Measurements from ENCODE around the gene HNRNPUL1.

Gene HNRNPUL1

DNA sequence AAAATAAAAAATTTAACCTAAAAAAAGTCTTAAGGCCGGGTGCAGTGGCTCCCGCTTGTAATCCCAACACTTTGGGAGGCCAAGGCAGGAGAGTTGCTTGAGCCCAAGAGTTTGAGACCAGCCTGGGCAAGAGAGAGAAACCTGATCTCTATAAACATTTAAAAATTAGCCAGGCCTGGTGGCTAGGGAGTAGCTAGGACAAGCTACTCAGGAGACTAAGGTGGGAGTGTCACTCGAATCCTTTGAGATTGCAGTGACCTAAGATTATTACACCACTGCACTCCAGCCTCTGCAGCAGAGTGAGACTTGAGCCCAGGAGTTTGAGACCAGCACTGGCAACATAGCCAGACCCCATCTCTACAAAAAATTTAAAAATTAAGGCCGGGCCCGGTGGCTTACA, 46.9 kb downstream of the HNRNPUL1 start:
- peak overlapping the region; percentile 97 to 98 for H3K27ac Mint-ChIP-seq
- no peaks in the 10 kb centered on the region for H3K27me3 Mint-ChIP-seq
- peaks cover 64 to 66% of the 10 kb centered on the region in 2 donors for H3K4me1 Mint-ChIP-seq (ENCODE audit: low read depth in 2 of 2)
- no peaks in the 10 kb centered on the region for H3K9me3 Mint-ChIP-seq
- DNase-seq (no peak), ATAC-seq (replicated peaks) (no peak)
- peaks cover 100% of the 10 kb centered on the region for H3K36me3 Mint-ChIP-seq (ENCODE audit: insufficient read depth)
- peak overlapping the region; percentile 83 to 100 for H3K4me3 Mint-ChIP-seq

DNA sequence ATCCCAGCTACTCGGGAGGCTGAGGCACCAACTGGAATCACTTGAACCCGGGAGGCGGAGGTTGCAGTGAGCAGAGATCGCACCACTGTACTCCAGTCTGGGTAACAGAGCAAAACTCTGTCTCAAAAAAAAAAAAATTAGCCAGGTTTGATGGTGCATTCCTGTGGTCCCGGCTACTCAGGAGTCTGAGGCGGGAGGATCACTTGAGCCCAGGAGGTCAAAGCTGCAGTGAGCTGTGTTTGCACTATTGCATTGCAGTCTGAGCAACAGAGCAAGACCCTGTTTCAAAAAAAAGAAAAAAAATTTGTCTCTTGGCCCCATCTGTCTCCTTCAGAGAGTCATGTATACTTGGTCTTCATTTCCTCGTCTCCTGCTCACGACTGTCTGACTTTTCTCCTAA, 47.4 kb downstream of the HNRNPUL1 start:
- H3K27ac Mint-ChIP-seq = peak overlapping the region; percentile 97 to 98
- H3K4me1 Mint-ChIP-seq (ENCODE audit: low read depth in 2 of 2) = peaks cover 64% of the 10 kb centered on the region in 2 donors
- no peak for DNase-seq
- H3K4me3 Mint-ChIP-seq = peak overlapping the region; percentile 83 to 100
- no peaks in the 10 kb centered on the region for H3K9me3 Mint-ChIP-seq
- H3K27me3 Mint-ChIP-seq = no peaks in the 10 kb centered on the region
- peaks cover 100% of the 10 kb centered on the region for H3K36me3 Mint-ChIP-seq (ENCODE audit: insufficient read depth)
- no peak for ATAC-seq (replicated peaks)

DNA sequence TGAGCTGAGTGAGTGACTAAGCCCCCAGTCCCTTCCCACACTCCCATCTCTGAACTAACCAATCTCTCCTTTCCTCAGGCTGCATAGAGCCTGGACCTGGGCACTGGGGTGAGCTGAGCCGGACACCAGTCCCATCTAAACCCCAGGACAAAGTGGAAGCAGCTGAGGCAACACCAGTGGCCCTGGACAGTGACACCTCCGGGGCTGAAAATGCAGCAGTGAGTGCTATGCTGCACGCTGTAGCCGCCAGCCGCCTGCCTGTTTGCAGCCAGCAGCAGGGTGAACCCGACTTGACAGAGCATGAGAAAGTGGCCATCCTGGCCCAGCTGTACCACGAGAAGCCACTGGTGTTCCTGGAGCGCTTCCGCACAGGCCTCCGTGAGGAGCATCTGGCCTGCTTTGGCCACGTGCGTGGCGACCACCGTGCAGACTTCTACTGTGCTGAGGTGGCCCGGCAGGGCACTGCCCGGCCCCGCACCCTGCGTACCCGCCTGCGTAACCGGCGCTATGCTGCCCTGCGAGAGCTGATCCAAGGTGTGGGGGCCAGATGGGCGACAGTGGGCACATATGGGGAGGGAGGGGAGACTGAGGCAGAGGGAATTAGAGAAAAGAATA, 52.2 kb downstream of the HNRNPUL1 start:
- Mint-ChIP-seq H3K4me3 (peak overlapping the region; percentile 17 to 47), H3K36me3 (ENCODE audit: insufficient read depth) (peaks cover 100% of the 10 kb centered on the region), H3K9me3 (no peaks in the 10 kb centered on the region), H3K4me1 (ENCODE audit: low read depth in 2 of 2) (peaks cover 36 to 50% of the 10 kb centered on the region in 2 donors), H3K27ac (peak overlapping the region in 1 of 2 donors; percentile 98), H3K27me3 (no peaks in the 10 kb centered on the region)
- no peak for ATAC-seq (replicated peaks)
- no peak for DNase-seq

DNA sequence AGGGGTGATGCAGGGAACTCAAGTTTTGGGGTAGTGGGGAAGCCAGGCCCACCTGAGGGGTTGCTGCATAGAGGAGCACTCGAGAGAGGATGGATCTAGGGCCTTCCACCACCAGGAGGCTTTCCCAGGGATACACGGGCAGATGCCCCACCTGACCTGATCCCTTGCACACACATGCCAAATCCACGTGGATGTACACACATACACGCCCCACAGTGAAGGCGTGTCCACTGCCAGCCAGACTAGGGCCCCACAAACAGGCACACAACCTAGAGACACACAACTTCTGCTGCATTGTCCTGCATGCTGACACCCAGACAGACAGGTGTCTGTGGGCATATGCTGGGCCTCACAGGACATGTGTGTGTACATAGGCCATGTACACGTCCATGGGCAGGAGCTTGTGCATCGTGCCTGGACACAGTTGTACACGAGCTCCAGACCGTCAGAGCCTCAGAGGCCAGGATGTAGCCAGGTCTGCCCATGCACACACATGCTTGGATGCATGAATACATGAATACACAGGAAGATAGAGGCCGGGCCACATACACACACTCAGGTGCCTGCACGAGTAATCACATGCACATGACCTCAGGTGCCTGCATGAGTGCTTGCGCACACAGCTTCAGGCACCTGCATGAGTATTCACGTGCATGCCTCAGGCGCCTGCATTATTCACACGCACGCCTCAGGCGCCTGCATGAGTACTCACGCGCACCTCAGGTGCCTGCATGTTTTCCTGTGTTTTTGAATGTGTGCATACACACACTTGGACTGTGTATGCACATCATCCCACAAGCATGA, 54.7 kb downstream of the HNRNPUL1 start:
- ATAC-seq (replicated peaks) = peak; percentile 9
- H3K4me1 Mint-ChIP-seq (ENCODE audit: low read depth in 2 of 2) = peaks cover 32 to 47% of the 10 kb centered on the region in 2 donors
- H3K4me3 Mint-ChIP-seq = peak overlapping the region; percentile 27 to 42
- peak overlapping the region; percentile 54 to 98 for H3K27ac Mint-ChIP-seq
- no peak for DNase-seq
- H3K9me3 Mint-ChIP-seq = no peaks in the 10 kb centered on the region
- H3K36me3 Mint-ChIP-seq (ENCODE audit: insufficient read depth) = peaks cover 100% of the 10 kb centered on the region
- no peaks in the 10 kb centered on the region for H3K27me3 Mint-ChIP-seq

DNA sequence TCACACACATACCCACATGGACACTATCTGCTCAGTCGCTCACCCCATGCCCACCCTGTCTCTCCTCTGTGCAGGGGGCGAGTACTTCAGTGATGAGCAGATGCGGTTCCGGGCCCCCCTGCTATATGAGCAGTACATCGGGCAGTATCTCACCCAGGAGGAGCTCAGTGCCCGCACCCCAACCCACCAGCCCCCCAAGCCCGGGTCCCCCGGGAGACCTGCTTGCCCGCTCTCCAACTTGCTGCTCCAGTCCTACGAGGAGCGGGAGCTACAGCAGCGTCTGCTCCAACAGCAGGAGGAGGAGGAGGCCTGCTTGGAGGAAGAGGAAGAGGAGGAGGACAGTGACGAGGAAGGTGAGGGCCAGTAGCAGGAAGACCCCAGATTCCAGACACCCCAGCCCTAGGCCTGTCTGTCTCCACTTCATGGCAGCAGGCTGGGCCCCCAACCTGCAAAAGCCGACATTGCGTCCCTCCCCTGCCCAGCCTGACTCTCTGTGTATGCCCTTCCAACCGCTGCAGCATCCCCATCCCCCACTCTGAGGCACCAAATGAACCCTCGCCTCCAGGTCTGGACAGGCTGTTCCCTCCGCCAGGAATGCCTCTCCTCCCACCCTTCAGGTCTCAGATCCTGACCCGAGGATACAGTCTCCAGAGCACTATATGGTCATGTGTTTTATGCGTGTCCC, 55.5 kb downstream of the HNRNPUL1 start:
- no peaks in the 10 kb centered on the region for H3K9me3 Mint-ChIP-seq
- peaks cover 100% of the 10 kb centered on the region for H3K36me3 Mint-ChIP-seq (ENCODE audit: insufficient read depth)
- no peaks in the 10 kb centered on the region for H3K27me3 Mint-ChIP-seq
- H3K27ac Mint-ChIP-seq = peak overlapping the region; percentile 54 to 98
- peaks cover 33 to 54% of the 10 kb centered on the region in 2 donors for H3K4me1 Mint-ChIP-seq (ENCODE audit: low read depth in 2 of 2)
- ATAC-seq (replicated peaks) (peak; percentile 5), DNase-seq (no peak)
- peak overlapping the region in 1 of 2 donors; percentile 42 for H3K4me3 Mint-ChIP-seq

DNA sequence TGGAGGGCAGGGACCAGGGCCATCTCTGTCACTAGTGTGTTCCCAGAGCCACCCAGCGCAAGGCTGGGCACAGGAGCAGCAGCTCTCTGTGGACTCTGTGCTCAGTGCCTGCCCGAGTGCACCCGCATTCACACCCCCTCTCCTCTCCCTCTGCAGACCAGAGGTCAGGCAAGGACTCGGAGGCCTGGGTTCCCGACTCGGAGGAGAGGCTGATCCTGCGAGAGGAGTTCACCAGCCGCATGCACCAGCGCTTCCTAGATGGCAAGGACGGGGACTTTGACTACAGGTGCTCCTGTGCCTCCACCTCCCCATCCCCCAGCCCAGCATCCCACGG, 56.0 kb downstream of the HNRNPUL1 start:
- ATAC-seq (replicated peaks) (no peak), DNase-seq (no peak)
- H3K27ac Mint-ChIP-seq = peak overlapping the region; percentile 54 to 98
- peak overlapping the region in 1 of 2 donors; percentile 42 for H3K4me3 Mint-ChIP-seq
- peaks cover 100% of the 10 kb centered on the region for H3K36me3 Mint-ChIP-seq (ENCODE audit: insufficient read depth)
- peaks cover 38 to 58% of the 10 kb centered on the region in 2 donors for H3K4me1 Mint-ChIP-seq (ENCODE audit: low read depth in 2 of 2)
- no peaks in the 10 kb centered on the region for H3K27me3 Mint-ChIP-seq
- no peaks in the 10 kb centered on the region for H3K9me3 Mint-ChIP-seq

DNA sequence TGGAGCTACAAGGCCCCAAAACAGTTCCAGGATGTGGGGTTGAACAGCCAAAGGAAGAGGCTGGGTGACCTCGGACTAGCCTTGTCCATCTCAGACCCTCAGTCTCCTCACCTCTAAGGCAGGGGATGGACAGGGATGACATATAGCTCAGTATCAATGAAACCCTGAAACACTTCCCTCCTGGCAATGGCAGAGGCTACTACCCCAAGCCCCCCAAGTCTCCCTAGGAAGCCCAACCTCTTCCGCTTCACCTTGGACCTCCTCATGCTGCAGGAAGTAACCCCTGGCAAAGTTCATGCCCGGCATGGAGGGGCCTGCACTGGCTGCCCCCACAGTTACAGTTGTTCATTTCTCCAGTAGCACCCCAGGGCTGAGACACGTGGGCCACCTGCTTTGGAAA, 56.4 kb downstream of the HNRNPUL1 start:
- Mint-ChIP-seq H3K27me3 (no peaks in the 10 kb centered on the region), H3K27ac (peak overlapping the region in 1 of 2 donors; percentile 98), H3K4me1 (ENCODE audit: low read depth in 2 of 2) (peaks cover 42 to 62% of the 10 kb centered on the region in 2 donors), H3K4me3 (peak overlapping the region in 1 of 2 donors; percentile 46), H3K36me3 (ENCODE audit: insufficient read depth) (peaks cover 100% of the 10 kb centered on the region), H3K9me3 (no peaks in the 10 kb centered on the region)
- DNase-seq (no peak), ATAC-seq (replicated peaks) (no peak)

DNA sequence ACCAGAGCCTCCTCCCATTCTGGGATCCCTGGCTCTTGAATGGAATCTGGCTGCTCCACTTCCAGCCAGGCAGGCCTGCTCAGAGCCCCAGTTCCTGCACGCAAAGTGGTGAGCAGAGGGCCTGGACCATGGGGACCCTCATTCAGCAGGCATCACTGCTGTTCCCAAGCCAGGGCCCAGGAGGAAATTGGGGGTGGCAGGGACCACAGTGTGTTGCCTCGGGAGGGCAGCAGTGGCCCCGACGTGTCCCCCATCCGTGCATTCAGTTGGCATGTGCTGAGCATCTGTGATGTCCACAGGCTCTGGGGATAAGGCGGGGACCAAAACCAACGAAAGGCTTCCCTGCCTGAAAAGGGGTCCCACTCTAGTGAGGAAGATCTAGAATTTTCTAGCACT, 57.0 kb downstream of the HNRNPUL1 start:
- DNase-seq = no peak
- Mint-ChIP-seq H3K4me1 (ENCODE audit: low read depth in 2 of 2) (peaks cover 42 to 61% of the 10 kb centered on the region in 2 donors), H3K27me3 (no peaks in the 10 kb centered on the region), H3K36me3 (ENCODE audit: insufficient read depth) (peaks cover 100% of the 10 kb centered on the region), H3K9me3 (no peaks in the 10 kb centered on the region), H3K4me3 (peak overlapping the region in 1 of 2 donors; percentile 49), H3K27ac (peak overlapping the region in 1 of 2 donors; percentile 98)
- ATAC-seq (replicated peaks) = no peak

DNA sequence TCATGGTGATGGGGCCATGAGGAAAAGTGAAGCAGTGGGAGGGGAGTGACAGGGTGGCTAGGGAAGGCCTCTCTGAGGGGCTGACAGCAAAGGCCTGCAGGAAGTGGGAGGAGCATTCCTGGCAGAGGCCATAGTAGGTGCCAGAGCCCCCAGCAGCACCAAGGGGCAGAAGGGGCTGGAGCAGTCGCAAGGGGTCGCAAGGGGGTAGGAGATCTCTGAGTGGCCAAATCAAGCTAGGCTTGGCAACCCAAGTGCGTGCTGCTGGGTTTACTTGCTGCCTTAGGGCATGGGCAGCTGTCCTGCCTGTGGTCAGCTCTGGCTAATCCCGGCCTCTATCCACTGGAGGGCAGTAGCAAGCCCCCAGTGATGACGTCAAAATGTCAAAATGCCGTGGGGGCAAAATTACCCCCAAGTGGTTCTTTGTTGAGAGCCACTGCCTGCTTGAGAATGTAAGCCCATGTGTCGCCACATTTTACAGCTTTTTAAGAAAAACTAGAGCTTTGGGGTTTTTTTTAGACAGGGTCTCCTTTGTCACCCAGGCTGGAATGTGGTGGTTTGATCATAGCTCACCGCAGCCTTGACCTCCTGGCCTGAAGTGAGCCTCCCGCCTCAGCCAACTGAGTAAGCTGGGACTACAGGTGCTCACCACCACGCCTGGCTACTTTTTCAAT, 57.6 kb downstream of the HNRNPUL1 start:
- peak overlapping the region in 1 of 2 donors; percentile 98 for H3K27ac Mint-ChIP-seq
- peaks cover 100% of the 10 kb centered on the region for H3K36me3 Mint-ChIP-seq (ENCODE audit: insufficient read depth)
- DNase-seq (no peak), ATAC-seq (replicated peaks) (no peak)
- H3K9me3 Mint-ChIP-seq = no peaks in the 10 kb centered on the region
- peak overlapping the region in 1 of 2 donors; percentile 49 for H3K4me3 Mint-ChIP-seq
- H3K4me1 Mint-ChIP-seq (ENCODE audit: low read depth in 2 of 2) = peaks cover 44 to 63% of the 10 kb centered on the region in 2 donors
- H3K27me3 Mint-ChIP-seq = no peaks in the 10 kb centered on the region

DNA sequence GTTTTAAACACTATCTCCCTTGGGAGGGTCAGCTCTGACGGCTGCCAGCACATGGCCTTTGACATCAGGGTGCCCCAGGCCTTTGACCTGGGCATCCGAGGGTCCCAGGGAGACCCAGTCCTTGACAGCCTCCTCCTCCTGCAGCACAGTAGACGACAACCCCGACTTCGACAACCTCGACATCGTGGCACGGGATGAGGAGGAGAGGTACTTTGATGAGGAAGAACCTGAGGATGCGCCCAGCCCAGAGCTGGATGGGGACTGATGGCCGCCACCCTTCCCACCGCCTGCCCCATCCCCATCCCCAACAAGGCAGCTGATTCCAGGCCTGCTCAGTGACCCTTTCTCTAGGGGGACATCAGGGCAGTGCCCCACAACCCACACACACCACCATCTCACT, 58.3 kb downstream of the HNRNPUL1 start:
- H3K4me3 Mint-ChIP-seq = peak overlapping the region in 1 of 2 donors; percentile 62
- no peaks in the 10 kb centered on the region for H3K9me3 Mint-ChIP-seq
- H3K27me3 Mint-ChIP-seq = no peaks in the 10 kb centered on the region
- H3K4me1 Mint-ChIP-seq (ENCODE audit: low read depth in 2 of 2) = peaks cover 43 to 62% of the 10 kb centered on the region in 2 donors
- peak overlapping the region; percentile 94 to 98 for H3K27ac Mint-ChIP-seq
- DNase-seq (no peak), ATAC-seq (replicated peaks) (no peak)
- H3K36me3 Mint-ChIP-seq (ENCODE audit: insufficient read depth) = peaks cover 100% of the 10 kb centered on the region

DNA sequence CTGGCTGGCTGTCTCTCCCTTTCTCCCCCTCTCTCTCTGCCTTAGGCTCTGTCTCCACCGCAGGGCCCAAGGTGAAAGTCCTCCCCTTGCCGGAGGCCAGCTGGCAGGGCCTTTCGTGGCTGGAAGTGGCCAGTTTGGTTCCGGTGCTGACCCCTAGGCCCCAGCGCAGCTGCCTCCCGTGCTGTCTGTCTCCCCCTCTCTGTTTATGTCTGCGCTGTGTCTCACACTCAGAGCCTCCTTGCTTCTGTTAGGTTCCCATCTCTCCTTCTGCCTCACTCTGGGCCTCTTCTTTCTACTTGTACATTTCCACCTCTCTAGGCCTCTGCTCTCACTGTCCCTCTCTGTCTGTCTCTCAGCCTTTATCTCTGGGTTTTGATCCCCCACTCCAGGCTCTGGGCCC, 58.9 kb downstream of the HNRNPUL1 start:
- no peak for DNase-seq
- H3K9me3 Mint-ChIP-seq = no peaks in the 10 kb centered on the region
- H3K4me3 Mint-ChIP-seq = peak overlapping the region in 1 of 2 donors; percentile 62
- H3K27ac Mint-ChIP-seq = peak overlapping the region; percentile 94 to 98
- H3K4me1 Mint-ChIP-seq (ENCODE audit: low read depth in 2 of 2) = peaks cover 41 to 63% of the 10 kb centered on the region in 2 donors
- H3K27me3 Mint-ChIP-seq = no peaks in the 10 kb centered on the region
- no peak for ATAC-seq (replicated peaks)
- peaks cover 100% of the 10 kb centered on the region for H3K36me3 Mint-ChIP-seq (ENCODE audit: insufficient read depth)

DNA sequence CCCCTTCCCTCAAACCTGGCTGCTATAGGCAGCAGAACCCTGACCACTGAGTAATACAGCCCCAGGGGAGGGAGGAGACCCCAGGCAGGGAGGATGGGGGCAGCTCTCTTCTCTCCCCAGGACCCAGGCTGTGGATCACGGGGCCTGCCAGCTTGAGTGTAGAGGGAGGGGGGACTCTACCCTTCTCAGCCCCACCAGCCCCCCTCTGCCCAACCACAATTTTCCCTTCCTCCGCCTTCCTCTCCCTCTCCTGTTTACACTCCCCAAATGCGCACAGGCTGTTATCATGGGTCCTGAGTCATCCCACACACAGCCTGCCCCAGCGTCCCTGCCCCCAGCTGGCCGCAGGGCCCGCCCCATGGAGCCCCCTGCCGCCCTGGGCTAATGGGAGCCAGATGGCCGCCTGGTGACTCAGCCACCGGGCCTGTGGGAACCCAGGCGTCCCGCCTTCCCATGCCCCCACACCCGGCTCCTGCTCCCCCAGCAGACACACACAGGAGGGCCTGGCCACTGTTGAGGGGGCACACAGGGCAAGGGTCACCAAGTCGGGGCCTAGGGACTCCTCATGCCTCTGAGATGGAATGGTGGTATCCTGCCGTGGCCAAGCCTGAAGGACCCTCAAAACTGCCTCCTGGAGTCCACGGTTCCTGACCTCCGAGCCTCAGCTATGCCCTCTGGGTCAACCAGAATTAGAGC, 59.4 kb downstream of the HNRNPUL1 start:
- Mint-ChIP-seq H3K27me3 (no peaks in the 10 kb centered on the region), H3K4me3 (peak overlapping the region in 1 of 2 donors; percentile 62), H3K4me1 (ENCODE audit: low read depth in 2 of 2) (peaks cover 44 to 63% of the 10 kb centered on the region in 2 donors), H3K27ac (peak overlapping the region; percentile 97 to 98), H3K9me3 (no peaks in the 10 kb centered on the region), H3K36me3 (ENCODE audit: insufficient read depth) (peaks cover 100% of the 10 kb centered on the region)
- ATAC-seq (replicated peaks) = no peak
- no peak for DNase-seq
